Measurements from ENCODE around the gene KLK3.

DNA sequence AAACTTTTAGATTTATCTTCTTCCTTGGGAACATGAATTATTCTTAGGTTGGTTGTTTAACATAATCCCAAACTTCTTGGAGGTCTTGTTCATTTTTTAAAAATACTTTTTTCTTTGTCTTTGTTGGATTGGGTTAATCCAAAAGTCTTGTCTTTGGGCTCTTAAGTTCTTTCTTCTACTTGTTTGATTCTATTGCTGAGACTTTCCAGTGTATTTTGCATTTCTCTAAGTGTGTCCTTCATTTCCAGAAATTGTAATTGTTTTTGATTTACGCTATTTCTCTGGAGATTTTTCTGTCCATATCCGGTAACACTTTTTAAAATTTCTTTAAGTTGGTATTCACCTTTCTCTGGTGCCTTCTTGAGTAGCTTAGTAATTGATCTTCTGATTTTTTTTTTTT, 11.5 kb upstream of the KLK3 start:
- no peak for TF ChIP-seq TEAD4 (IDR thresholded peaks at IDR 0.05)
- TF ChIP-seq YY1 (IDR thresholded peaks at IDR 0.05; ENCODE audit: low read depth): no peak
- no peak for TF ChIP-seq FOXM1 (IDR thresholded peaks at IDR 0.05; ENCODE audit: borderline replicate concordance, low read depth)
- no peak for TF ChIP-seq EP300 (IDR thresholded peaks at IDR 0.05; ENCODE audit: borderline replicate concordance)
- no peak for TF ChIP-seq RAD21 (IDR thresholded peaks at IDR 0.05; ENCODE audit: low read depth)
- no peak for TF ChIP-seq TAF1 (IDR thresholded peaks at IDR 0.05; ENCODE audit: low read depth)
- no peak for TF ChIP-seq NFIC (IDR thresholded peaks at IDR 0.05)
- no peak for TF ChIP-seq TCF12 (IDR thresholded peaks at IDR 0.05; ENCODE audit: low read depth)
- no peak for TF ChIP-seq EGR1 (IDR thresholded peaks at IDR 0.05)
- TF ChIP-seq, protein P1, sequence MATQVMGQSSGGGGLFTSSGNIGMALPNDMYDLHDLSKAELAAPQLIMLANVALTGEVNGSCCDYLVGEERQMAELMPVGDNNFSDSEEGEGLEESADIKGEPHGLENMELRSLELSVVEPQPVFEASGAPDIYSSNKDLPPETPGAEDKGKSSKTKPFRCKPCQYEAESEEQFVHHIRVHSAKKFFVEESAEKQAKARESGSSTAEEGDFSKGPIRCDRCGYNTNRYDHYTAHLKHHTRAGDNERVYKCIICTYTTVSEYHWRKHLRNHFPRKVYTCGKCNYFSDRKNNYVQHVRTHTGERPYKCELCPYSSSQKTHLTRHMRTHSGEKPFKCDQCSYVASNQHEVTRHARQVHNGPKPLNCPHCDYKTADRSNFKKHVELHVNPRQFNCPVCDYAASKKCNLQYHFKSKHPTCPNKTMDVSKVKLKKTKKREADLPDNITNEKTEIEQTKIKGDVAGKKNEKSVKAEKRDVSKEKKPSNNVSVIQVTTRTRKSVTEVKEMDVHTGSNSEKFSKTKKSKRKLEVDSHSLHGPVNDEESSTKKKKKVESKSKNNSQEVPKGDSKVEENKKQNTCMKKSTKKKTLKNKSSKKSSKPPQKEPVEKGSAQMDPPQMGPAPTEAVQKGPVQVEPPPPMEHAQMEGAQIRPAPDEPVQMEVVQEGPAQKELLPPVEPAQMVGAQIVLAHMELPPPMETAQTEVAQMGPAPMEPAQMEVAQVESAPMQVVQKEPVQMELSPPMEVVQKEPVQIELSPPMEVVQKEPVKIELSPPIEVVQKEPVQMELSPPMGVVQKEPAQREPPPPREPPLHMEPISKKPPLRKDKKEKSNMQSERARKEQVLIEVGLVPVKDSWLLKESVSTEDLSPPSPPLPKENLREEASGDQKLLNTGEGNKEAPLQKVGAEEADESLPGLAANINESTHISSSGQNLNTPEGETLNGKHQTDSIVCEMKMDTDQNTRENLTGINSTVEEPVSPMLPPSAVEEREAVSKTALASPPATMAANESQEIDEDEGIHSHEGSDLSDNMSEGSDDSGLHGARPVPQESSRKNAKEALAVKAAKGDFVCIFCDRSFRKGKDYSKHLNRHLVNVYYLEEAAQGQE (IDR thresholded peaks at IDR 0.05; ENCODE audit: low read depth): no peak
- TF ChIP-seq, protein P2, sequence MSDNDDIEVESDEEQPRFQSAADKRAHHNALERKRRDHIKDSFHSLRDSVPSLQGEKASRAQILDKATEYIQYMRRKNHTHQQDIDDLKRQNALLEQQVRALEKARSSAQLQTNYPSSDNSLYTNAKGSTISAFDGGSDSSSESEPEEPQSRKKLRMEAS (IDR thresholded peaks at IDR 0.05): no peak
- TF ChIP-seq CREB1 (IDR thresholded peaks at IDR 0.05; ENCODE audit: low read depth): no peak
- no peak for TF ChIP-seq USF1 (IDR thresholded peaks at IDR 0.05)

Data from Ishikawa (cell line).